Nephron (organoid): Measurements from ENCODE around the gene RASGRP3.

ENCODE experiments used
- H3K27ac Mint-ChIP-seq, 3 experiments: 2 replicates each; pipeline ENCODE4 v1.8.0; 2020; ENCODE audit warnings: mixed read lengths in 3 of 3, mild to moderate bottlenecking in 2 of 3, moderate library complexity in 1 of 3
- H3K27me3 Mint-ChIP-seq: 2 replicates; pipeline ENCODE4 v1.8.0; 2021; ENCODE audit warnings: low read depth, mild to moderate bottlenecking, moderate library complexity, mixed read lengths
- H3K36me3 Mint-ChIP-seq: 2 replicates; pipeline ENCODE4 v1.8.0; 2020; ENCODE audit warnings: low read depth, mixed read lengths
- H3K4me1 Mint-ChIP-seq: 2 replicates; pipeline ENCODE4 v1.8.0; 2020; ENCODE audit warnings: mixed read lengths
- H3K4me3 Mint-ChIP-seq, 3 experiments: 2 replicates each; pipeline ENCODE4 v1.8.0; 2020; ENCODE audit warnings: mild to moderate bottlenecking in 3 of 3, mixed read lengths in 3 of 3, moderate library complexity in 2 of 3
- H3K9me3 Mint-ChIP-seq: 2 replicates; pipeline ENCODE4 v1.8.0; 2020; ENCODE audit warnings: mixed read lengths
- TF ChIP-seq, protein P1 (sequence below), 3 experiments: fragments of 200-600 bp; sonication (generic); IDR thresholded peaks; one replicate each; pipeline ENCODE4 v1.5.0; 2021; ENCODE audit warnings: antibody characterized with exemption in 3 of 3; ENCODE audit not compliant: unreplicated experiment in 3 of 3

Gene RASGRP3

DNA sequence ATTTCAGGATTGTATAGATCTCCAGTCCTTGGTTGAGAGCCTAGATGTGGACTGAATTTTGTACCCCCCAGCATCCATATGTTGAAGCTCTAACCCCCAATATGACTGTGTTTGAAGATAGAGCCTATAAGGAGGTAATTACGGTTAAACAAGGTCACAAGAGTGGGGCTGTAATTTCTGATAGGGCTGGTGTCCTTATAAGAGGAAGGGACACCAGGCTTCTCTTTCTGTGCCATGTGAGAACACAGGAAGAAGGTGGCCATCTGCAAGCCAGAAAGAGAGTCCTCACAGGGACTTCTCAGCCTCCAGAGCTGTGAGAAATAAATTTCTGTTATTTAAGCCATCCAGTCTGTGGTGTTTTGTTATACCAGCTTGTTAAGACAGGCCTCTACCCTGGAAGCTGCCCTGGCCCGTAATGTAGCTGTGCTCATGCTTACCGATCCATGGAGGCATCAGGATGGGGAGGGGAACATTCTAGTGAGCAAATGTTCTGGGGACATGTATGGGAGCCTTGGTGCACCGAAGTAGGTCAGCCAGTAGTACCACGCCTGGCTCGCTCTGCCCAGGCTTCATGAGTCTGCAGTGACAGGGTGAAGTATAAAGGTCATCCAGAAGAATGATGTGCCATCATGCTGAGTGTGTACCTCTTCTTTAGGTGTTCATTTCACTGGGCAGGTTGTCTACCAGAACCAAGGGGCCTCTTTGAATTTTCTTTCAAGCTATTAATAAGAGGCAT is 16.1 kb downstream of the RASGRP3 start:
- H3K27ac Mint-ChIP-seq, result no peak overlapping the region
- TF ChIP-seq, protein P1, sequence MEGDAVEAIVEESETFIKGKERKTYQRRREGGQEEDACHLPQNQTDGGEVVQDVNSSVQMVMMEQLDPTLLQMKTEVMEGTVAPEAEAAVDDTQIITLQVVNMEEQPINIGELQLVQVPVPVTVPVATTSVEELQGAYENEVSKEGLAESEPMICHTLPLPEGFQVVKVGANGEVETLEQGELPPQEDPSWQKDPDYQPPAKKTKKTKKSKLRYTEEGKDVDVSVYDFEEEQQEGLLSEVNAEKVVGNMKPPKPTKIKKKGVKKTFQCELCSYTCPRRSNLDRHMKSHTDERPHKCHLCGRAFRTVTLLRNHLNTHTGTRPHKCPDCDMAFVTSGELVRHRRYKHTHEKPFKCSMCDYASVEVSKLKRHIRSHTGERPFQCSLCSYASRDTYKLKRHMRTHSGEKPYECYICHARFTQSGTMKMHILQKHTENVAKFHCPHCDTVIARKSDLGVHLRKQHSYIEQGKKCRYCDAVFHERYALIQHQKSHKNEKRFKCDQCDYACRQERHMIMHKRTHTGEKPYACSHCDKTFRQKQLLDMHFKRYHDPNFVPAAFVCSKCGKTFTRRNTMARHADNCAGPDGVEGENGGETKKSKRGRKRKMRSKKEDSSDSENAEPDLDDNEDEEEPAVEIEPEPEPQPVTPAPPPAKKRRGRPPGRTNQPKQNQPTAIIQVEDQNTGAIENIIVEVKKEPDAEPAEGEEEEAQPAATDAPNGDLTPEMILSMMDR (IDR thresholded peaks at IDR 0.05; ENCODE audit: unreplicated experiment in 3 of 3), result no peak
- peaks cover 6% of the 10 kb centered on the region for H3K9me3 Mint-ChIP-seq
- no peaks in the 10 kb centered on the region for H3K36me3 Mint-ChIP-seq
- peaks cover 6% of the 10 kb centered on the region for H3K27me3 Mint-ChIP-seq
- H3K4me3 Mint-ChIP-seq, result no peak overlapping the region
- peaks cover 8% of the 10 kb centered on the region for H3K4me1 Mint-ChIP-seq

DNA sequence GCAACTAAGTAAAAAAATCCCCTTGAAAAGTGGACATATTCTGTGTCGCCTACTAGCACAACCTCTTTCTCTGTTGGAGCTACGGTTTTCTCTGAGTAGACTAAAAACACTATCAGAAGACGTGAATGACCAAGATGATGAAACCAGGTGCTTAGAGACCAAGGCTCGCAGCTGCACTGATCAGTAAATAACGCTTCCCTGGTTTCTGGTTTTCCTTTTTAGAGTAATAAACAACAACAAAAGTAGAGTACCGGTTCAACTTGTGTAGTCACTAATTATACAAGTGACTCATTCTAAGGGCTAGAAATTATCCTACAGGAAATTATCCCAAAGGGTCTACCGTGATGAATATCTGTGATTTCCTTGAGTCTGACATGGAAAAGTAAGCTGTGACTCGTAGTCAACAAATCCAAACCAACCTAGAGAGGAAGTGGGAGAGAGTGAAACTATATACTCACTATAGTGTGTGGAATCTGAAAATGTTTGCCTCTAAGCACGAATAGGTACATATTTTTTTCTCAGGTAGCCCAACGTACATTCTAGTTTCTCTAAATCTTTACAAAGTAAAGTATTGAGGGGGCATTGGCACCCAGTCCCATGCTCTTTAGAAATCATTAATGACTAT is 17.8 kb downstream of the RASGRP3 start:
- Mint-ChIP-seq H3K9me3 (peaks cover 6% of the 10 kb centered on the region), H3K27me3 (peaks cover 6% of the 10 kb centered on the region), H3K27ac (no peak overlapping the region), H3K4me3 (no peak overlapping the region), H3K4me1 (peaks cover 14% of the 10 kb centered on the region), H3K36me3 (no peaks in the 10 kb centered on the region)
- TF ChIP-seq, protein P1 (IDR thresholded peaks at IDR 0.05; ENCODE audit: unreplicated experiment in 3 of 3), result no peak

DNA sequence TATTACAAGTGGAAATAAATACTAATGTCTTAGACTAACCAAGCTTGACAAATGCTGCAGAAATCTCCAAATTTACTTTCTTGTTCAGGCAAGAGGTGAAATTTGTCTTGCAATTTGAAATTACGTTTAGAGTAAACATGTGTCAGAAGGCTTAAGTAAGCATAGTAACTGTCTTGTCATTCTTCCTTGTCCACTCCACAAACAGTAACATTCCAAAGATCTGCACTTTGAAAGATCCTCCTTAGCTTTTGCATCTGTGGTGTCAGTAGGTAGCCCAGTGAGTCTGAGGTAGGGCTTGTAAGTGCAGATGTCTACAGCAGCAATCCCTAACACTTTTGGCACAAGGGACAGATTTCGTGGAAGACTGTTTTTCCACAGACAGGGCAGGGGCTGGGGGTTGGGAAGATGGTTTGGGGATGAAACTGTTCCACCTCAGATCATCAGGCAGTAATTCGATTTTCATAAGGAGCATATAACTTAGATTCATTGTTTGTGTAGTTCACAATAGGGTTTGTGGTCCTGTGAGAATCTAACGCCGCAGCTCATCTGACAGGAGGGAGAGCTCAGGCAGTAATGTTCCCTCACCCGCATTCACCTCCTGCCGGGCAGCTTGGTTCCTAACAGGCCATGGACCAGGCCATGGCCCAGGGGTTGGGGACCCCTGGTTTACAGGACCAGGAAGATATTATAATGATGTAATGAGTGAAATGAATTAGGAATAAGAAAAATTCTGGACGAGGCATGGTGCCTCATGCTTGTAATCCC is 18.6 kb downstream of the RASGRP3 start:
- Mint-ChIP-seq H3K27me3 (peaks cover 6% of the 10 kb centered on the region), H3K27ac (no peak overlapping the region), H3K9me3 (peaks cover 5% of the 10 kb centered on the region), H3K4me1 (peaks cover 19% of the 10 kb centered on the region), H3K36me3 (no peaks in the 10 kb centered on the region), H3K4me3 (no peak overlapping the region)
- TF ChIP-seq, protein P1 (IDR thresholded peaks at IDR 0.05; ENCODE audit: unreplicated experiment in 3 of 3), result no peak

DNA sequence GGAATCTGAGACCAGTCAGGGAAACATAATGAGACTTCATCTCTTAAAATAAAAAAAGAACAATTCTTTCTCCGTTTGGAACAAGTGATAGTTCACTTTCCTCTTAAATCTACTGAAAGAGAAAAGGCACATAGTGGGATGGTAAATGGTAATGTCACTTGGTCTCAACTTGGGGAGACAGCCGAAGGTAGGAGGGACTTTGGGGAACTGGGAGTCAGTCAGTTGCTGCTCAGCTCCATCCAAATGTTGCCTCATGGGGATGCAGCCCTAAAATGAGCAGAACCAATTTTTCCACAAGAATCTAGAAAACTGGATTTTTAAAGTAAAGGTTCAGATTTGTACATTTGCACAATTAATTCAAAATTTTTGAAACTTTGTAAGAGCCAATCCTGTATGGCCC is 19.2 kb downstream of the RASGRP3 start:
- TF ChIP-seq, protein P1 (IDR thresholded peaks at IDR 0.05; ENCODE audit: unreplicated experiment in 3 of 3), result no peak
- peak overlapping the region in 1 of 3 experiments; percentile 42 for H3K27ac Mint-ChIP-seq
- no peaks in the 10 kb centered on the region for H3K36me3 Mint-ChIP-seq
- H3K4me3 Mint-ChIP-seq, result no peak overlapping the region
- H3K4me1 Mint-ChIP-seq, result peaks cover 19% of the 10 kb centered on the region
- peaks cover 2% of the 10 kb centered on the region for H3K9me3 Mint-ChIP-seq
- peaks cover 6% of the 10 kb centered on the region for H3K27me3 Mint-ChIP-seq

DNA sequence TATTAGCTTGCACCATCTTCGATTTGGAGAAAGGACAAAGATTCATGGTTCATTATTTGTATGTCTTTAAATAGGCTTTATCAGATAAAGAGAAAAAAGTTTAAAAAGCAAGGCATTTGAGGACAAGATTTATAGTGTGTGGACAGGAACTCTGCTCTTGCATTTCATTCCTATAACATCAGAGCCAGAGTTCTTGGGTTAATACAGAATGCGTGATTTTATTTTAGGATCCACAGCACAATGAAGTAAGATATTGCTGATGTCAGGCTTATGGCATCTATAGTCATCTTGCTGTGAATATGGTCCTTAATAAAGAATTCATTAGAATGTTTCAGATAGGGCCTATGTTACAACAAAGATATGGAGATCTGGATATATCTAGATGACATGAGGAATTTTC is 19.7 kb downstream of the RASGRP3 start:
- H3K36me3 Mint-ChIP-seq, result no peaks in the 10 kb centered on the region
- H3K4me1 Mint-ChIP-seq, result peaks cover 19% of the 10 kb centered on the region
- TF ChIP-seq, protein P1 (IDR thresholded peaks at IDR 0.05; ENCODE audit: unreplicated experiment in 3 of 3), result no peak
- H3K27ac Mint-ChIP-seq, result peak overlapping the region; percentile 42 to 85 (median 46)
- H3K27me3 Mint-ChIP-seq, result peaks cover 6% of the 10 kb centered on the region
- peak overlapping the region in 1 of 3 experiments; percentile 8 for H3K4me3 Mint-ChIP-seq
- H3K9me3 Mint-ChIP-seq, result peaks cover 2% of the 10 kb centered on the region
